NCI-H446 treated with DMSO at 0.1 percent for 48 hours (cell line): ENCODE results near the gene TFB1M.
"Not testable (repeated sequence)": the region's sequence is repeated elsewhere in the genome, so short reads cannot be mapped to it uniquely, and the experiment has no call there.

Source experiments
- DNase-seq: peaks from one replicate; lab custom pipeline; 2025; lab: John Stamatoyannopoulos, UW

The TFB1M gene

DNA sequence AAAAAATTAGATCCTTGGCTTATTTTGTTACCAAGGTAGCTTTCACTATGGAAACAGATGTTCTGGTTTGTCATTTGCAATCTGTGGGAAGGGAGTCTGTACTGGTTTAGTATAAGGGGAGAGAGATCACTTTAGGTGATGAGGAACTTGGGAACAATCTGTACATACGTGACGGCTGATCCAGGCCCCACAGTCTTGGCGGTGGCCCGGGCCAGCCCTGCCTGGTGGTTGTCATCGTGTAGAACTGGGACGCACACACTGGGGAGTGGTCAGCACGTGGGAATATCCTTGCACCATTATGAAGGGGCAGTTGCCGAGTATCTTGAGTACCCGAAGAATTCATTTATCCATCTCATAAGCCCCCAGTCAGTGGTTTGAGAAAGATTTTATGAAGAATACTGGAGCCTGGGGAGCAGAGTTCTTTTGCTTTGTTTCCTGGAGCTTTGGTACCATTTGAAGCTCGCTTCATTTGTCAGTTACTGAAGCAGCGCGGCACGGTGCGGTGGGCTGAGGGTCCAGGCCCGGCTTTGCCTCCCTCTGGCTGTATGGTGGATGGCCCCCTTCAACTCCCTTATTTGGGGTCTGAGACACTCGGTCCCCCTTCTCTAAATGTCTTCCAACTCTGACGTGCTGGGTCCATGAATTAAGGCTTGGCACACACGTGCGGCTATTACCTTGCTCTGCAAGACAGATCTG lies 73.2 kb downstream of the TFB1M start:
- no peak for DNase-seq

DNA sequence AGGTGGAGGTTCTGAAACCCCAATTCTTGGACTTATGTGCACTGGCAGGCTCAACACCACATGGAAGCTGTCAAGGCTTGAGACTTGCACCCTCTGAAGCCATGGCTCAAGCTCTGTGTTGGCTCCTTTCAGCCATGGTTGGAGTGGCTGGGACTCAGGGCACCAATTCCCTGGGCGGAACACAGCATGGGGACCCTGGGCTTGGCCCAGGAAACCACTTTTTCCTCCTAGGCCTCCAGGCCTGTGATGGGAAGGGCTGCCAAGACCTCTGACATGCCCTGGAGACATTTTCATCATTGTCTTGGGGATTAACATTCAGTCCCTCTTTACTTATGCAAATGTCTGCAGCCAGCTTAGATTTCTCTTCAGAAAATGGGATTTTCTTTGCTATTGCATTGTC lies 76.7 kb downstream of the TFB1M start:
- no peak for DNase-seq

DNA sequence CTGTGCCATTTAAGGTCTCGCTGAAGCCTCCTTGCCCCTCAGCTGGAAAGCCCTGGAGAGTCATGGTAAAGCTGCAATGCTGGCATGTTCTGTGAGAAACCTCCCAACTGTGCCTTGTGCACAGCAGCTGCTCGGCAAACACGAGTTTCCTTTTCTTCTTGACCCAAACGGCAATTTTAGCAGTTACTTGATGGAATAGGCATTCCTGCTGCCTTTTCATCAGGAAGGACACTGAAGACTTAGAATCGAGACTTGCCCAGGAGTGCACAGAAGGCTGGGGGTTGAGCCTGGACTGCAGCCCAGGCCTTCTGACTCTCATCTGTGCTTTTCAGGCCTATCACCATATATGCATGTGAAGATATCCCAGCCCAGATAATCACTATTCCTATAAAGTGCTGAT lies 79.2 kb downstream of the TFB1M start:
- no peak for DNase-seq

DNA sequence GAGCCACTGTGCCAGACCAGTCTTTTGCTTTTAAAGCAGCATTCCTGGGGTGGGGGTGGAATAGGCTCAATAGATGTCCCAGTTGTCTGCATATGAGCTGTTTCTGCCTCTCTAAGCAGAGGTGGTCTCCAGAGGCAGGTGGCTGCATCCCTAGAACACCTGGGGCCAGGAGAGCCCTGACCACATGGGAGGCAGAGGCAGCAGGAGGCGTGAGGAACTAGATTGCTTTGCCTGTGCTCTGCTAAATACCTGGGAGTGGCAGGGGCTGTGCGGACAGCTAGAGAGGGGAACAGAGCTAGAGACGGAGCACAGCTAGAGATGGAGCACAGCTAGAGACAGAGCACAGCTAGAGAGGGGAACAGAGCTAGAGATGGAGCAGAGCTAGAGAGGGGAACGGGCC lies 79.6 kb downstream of the TFB1M start:
- no peak for DNase-seq

DNA sequence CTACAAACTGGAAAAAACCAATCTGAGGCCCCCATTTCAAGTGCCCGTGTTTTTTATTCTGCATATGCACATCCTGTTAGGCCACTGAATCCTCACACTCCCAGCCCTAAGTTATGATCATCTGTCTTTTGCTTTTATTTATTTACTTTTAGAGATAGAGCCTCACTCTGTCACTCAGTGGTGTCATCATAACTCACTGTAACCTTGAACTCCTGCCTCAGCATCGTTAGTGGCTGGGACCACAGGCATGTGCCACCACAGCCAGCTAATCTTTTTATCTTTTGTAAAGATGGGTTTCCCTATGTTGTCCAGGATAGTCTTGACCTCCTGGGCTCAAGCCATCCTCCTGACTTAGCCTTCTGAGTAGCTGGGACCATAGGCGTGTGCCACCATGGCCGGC lies 80.1 kb downstream of the TFB1M start:
- DNase-seq, result no peak

DNA sequence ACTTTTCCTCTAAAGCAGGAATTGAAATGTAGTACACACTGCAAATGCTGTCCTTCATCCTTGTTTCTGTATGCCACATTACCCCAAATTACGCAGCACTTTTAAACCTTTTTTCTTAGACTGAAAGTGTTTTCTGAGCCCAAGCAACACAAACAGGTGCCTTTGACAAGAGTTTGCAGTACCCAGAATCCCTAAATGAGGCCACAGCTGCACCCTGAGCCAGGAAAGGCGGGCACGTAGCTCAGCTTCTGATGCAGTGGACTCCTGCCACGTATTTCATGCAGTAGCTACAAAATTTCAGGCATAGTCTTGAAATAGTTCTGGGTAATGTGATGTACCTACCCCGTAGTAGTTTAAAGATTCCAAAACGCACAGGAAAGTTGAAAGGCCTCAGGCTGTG lies 81.4 kb downstream of the TFB1M start:
- DNase-seq, result no peak

DNA sequence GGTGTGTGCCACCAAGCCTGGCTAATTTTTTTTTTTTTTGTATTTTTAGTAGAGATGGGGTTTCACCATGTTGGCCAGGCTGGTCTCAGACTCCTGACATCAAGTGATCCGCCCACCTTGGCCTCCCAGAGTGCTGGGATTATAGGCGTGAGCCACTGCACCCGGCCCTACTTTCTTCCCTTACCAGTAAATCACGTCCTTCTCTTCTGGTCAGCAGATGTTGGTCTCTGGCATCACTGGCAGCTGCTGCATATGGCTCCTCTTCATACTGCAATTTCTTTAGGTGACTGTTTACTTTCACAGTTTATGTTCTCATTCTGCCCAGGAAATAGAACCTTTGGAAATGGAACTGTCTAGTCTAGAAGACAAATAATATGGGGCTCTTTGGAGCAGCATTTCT lies 83.3 kb downstream of the TFB1M start:
- DNase-seq, result not testable (repeated sequence)

DNA sequence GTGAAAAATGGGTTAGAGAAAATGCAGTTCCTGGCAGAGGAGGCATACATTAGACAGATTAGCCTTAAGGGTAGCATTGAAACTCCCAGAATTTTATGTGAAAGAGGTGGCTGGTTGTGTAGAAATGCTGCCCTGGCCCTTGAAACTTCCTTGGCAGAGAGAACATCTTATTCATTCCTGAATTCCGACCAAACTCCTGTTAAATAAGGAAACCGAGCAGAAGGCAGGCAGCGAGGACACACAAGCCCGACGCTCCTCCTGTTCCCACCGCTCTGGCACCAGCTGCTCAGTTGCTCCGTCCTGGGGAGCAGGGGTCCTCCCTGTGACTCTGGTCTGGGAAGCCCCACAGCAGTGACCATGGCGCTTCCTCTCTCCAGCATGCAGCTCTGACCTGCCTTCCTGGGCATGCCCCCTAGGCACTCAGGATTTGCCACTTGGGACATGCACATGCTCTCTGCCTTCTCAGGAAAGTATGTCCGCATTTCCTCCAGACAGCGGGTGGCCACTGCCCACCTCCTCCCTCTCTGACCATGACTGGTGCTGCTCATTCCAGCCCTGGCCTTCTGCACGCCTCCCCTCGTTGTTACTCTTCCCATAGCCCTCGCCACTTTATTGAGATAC lies 85.6 kb downstream of the TFB1M start:
- peak; percentile 6 for DNase-seq

DNA sequence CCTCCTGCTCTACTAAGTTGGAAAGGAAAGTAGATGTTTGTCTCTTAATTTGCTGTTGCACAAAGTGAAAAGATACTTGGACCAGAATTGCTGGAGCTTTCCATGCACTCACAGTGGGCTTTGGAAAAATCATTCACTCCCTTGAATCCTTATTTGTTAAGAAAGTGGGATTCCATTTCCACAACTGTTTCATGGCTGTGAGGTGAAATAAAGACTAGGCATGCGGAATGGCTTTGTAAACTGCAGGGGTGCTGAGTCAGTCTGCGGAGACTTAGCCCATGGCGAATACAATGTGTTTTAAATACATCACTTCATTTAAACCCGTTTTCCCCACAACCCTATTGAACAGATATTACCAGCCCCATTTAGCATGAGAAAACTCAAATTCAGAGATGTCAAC lies 87.2 kb downstream of the TFB1M start:
- no peak for DNase-seq

DNA sequence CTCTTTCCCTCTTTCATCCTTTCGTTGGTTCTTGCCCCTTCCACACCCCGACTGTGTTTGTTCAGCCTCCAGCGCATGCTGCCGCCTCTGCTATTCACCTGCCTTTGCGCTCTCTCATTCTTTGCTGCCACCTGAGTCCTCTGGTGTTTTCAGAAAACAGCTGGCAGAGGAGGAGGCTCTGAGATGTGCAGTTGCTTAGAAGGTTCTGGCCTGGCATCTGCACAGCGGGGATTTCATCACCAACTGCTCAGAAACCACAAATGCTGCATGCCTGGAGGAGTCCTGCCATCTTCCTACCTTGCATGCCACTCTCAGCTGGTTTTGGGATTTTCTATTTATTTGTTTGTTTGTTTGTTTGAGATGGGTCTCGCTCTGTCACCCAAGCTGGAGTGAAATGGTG lies 89.7 kb downstream of the TFB1M start:
- no peak for DNase-seq

DNA sequence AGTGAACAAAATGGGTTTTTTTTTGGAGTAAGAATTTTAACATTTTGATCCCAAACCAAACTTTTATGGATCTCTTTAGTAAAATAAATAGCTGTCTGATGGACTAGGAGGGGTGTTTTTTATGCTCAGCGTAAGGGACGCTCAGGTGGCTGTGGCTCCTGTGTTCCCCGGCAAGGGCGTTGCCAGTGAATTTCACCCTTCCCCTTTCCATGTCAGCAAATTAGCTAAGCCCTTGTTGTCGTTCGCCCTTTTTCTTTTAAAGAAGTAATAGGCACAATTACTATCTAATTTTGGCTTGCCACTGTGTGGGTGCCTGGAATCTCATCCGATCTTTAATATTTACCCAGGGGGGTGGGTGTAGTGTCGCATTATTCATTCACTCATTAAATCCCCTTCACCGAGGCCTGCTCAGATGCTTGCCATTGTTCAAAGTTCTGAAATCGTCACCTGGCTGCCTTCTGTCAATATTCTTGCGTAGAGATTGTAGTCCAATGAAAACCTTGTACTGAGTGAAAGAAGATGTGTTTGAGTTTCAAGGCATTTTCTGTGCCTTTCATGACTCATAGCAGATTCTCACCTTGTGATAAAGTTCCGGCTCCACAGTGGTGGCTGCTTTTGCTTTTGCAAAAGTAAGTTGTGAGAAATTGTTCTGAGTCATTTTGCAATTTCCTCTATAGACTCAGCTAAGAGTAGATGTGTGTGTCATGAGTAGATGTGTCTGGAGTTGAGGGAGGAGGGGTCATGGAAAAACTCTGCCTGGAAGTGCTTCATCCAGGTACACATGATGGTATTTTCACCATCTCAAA lies 90.4 kb downstream of the TFB1M start:
- no peak for DNase-seq

DNA sequence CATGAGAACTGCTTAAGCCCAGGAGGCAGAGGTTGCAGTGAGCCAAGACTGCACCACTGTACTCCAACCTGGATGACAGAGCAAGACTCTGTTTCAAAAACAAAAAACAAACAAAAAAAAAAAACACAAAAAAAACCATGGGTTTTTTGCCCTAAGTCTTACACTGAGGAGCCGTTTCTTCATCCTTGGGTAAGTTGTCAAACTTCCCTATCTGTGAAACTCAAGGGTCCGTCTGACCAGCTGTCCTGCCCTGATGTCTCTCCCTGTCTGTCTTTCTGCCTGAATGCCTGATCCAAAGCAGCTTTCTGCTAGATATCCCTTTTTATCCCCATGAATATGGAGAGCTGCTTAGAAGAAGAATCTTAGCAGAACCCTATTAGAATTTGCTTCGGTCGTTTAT lies 91.8 kb downstream of the TFB1M start:
- DNase-seq, result no peak

DNA sequence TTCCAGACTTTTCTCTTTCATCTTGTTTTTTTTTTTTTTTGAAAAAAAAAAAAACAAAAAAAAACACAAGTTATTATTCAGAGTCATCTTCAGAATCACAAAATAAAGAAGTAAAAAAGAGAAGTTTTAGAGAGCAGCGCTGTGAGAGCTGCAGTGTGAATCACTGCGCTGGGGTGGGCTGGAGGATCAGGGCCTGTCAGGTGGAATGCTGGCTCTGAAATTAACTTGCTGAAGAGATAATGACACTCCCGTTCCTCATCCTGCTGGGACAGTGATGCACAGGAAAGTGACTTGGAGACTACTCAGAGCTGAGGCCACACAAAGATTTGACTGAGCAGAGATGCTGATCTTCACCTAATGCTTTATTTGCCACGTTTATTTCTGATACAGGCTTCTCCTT lies 93.2 kb downstream of the TFB1M start:
- no peak for DNase-seq

DNA sequence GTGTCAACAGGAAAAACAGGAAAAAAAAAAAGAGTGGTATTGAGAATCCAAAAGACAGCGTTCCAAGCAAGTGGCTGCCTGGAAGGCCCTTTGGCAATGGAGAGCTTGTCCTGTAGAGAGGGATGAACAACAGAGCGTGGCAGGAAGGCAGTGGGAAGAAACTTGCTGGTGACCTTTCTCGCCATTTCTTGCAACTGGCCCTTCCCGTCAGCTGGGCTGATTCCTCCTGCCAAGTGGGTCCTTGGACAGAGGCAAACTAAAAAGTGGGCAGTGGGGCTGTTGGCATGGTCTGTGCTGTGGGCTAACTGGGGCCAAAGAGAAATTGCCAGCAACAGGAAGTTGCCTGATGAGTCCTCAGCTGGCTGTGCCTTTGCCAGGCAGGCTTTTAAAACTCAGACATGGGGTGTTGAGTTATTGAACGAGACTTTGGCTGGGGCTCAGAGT lies 94.4 kb downstream of the TFB1M start:
- DNase-seq, result peak; percentile 19

DNA sequence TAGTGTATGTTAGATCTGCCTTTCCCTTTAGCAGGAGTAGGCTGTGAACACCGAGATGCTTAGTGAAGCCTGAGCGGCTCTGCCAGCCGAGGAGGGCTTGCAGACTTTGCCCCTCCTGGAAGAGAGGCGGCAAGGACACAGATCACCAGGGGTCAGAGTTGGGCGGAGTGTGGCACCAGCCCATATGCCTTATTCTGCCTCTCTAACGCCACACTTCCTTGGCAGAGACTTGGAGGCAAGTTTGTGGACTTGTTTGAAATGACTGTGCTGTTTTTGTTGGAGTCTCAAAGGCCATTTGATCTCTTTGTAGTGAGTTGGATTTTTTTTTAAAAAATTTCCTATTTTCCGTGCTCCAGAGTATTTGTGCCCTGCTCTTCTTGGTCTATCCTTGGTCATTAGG lies 95.0 kb downstream of the TFB1M start:
- DNase-seq, result no peak

DNA sequence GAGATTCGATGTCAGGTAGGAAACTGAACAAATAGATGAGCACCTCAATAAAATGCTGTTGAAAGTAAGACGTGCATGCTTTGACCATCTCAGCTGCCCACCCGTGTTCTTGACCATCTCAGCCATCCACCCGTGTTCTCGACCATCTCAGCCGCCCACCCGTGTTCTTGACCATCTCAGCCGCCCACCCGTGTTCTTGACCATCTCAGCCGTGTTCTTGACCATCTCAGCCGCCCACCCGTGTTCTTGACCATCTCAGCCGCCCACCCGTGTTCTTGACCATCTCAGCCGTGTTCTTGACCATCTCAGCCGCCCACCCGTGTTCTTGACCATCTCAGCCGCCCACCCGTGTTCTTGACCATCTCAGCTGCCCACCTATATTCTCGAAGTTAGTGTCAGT lies 95.6 kb downstream of the TFB1M start:
- DNase-seq, result not testable (repeated sequence)

DNA sequence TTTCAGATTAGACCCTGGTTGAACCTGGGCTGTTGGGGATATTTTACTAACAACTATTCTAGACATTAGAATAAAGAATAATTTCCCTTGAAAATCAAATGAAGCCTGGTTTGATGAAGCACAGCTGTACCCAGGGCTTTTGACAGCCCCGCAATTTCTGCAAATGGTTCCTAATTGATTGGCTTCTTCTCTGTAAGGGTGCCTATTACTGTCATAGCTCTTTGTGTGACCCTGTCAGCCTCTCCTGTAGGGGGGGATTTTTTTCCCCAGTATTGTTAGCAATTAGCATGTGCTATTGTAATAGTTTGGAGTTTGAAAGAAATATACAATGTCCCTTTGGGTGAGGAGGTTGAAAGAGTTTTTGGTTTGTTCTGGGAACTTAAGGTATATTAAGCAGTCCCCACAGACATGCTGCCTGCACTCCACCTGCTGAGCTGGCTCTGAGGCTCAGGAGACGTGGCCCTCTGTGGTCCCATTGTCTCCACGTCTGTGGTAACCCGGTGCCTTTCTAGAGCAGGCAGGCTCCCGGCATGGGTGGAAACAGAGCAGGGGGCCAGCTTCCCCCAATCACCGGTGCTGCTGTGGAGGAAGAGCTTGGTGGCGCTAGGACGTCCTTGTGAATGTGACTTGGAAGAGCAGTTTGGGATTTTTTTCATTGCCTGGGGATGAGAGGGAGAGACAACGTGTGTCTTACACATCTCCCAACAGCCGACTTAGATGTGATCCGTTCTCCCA lies 97.8 kb downstream of the TFB1M start:
- DNase-seq, result no peak

DNA sequence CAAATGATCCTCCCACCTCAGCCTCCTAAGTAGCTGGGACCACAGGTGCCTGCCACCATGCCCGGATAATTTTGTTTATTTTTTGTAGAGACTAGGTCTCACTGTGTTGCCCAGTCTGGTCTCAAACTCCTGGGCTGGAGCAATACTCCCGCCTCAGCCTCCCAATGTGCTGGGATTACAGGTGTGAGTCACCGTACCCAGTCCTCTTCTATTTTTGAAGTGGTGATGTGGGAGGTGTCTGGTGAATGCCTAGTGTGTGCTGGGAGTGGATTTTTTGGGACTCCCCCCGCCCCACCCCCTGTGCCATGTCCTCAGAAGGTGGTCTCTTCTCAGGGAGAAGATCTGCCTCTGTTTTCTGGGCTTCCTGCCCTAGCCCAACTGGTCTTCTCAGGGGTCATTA lies 98.4 kb downstream of the TFB1M start:
- DNase-seq, result no peak

DNA sequence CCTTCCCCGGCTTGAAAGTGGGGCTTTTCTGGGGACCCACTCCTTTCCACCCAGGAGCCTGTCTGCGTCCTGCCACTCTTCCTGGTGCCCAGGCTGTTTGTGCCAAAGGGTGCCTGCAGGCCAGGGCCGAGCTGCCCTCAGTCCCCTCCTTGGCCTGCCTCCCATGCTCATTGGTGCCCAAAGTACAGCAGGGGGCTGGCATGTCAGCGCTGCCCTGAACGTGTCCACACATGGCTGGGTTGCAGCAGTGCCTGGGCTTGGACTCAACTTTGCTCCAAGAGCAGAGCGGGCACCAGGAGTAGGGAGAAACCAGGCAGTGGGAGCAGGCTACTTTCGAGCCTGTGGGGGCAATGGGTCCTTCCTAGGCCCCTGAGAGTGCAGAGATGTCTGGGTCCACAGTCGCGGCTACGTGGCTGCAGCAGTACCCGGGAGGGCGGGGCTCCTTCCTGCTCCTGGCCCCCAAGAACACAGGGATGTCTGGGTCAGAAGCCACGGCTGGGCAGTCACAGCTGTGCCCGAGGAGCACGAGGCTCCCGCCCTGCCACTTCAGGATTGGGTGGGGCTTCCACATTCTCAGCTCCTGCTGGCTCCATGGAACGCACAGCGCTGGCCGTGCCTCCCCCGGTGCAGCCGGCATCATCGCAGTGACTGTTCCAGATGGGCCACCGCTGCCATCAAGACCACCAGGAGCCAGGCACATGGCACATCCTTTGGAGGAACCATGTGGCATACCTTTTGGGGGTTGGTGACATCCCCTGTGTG lies 100.5 kb downstream of the TFB1M start:
- DNase-seq, result no peak

DNA sequence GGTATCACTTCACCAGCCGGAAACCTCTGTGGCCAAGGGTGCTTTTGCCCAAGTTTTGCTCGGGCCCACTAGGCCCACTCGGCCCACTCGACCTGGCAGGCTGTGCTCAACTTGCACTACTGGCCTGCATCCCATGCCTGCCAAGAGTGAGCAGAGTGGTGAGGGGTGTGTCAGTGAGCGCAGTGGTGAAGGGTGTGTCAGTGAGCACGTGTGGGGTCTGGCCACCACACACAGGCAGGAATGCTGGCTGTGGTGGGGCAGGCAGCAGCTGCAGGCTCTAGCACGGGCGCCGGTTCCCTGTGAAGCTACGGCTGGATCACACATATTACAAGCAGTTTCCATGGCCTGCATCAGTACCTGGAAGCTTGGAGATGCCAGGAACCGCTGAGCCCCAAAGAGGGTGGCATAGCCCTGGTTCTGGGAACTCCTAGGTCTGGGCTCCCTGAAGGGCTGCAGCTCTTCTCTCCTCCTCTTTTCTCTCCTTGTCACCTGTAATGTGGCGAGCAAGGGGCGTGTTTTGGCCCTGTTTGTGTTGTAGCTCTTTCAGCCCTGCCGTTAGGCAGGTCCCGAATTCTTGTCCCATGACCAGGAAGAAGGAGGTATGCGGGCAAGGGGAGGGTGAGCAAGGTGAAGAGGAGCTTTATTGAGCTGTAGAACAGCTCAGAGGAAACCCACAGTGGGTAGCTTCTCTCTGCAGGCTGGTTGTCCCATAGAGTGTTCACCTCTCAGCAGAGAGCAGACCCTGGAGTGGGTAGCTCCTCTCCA lies 101.5 kb downstream of the TFB1M start:
- no peak for DNase-seq

DNA sequence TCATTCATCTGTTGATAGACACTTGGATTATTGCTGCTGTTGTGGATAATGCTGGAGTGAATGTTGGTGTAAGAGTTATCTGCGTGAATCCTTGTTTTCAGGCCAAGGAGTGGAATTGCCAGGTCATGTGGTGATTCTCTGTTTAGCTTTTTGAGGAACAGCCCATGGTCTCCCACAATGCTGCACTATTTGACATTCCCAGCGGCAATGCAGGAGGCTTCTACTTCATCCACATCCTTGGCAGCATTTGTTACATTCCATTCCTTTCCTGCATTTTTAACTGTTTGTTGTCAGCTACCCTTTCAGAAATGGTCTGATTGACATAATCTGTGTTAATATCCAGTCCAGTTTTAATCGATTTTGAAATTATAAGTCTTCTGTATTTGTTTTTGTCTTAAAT lies 102.2 kb downstream of the TFB1M start:
- no peak for DNase-seq
